Endodermal cell (in vitro differentiated cells): ENCODE data around the gene PDLIM4. TPM values are rescaled to one million over a fixed set of nuclear protein-coding genes. Genes with fewer than 3 reads are reported as not detected.

ENCODE experiments used
- DNase-seq: peaks from one replicate; pipeline ENCODE4 v3.0.0-alpha.2; 2017
- H3K27ac ChIP-seq: 2 replicates; pipeline ENCODE4 v1.5.1; 2013; ENCODE audit warnings: mild to moderate bottlenecking, low read depth, low read length, moderate library complexity
- H3K27me3 ChIP-seq: 2 replicates; pipeline ENCODE4 v1.6.1; 2013; ENCODE audit warnings: mild to moderate bottlenecking, low read length, moderate library complexity; ENCODE audit not compliant: insufficient read depth, control insufficient read depth, poor library complexity, severe bottlenecking
- H3K36me3 ChIP-seq: 2 replicates; pipeline ENCODE4 v1.7.0; 2013; ENCODE audit warnings: mild to moderate bottlenecking, low read length, moderate library complexity; ENCODE audit not compliant: control insufficient read depth, insufficient read depth
- H3K4me1 ChIP-seq: one replicate; pipeline ENCODE4 v1.7.0; 2013; ENCODE audit warnings: low read length; ENCODE audit not compliant: control insufficient read depth, insufficient read depth
- H3K4me3 ChIP-seq: 2 replicates; pipeline ENCODE4 v1.5.1; 2013; ENCODE audit warnings: mild to moderate bottlenecking, low read length, moderate library complexity
- H3K9ac ChIP-seq: 2 replicates; pipeline ENCODE4 v1.6.1; 2013; ENCODE audit warnings: mild to moderate bottlenecking, low read length, moderate library complexity; ENCODE audit not compliant: poor library complexity, severe bottlenecking; ENCODE audit errors: extremely low read depth
- H3K9me3 ChIP-seq: 2 replicates; pipeline ENCODE4 v1.6.1; 2013; ENCODE audit warnings: mild to moderate bottlenecking, low read length, moderate library complexity; ENCODE audit not compliant: control insufficient read depth
- H3K27ac Mint-ChIP-seq: 2 replicates; pipeline ENCODE4 v1.8.0; 2020; ENCODE audit warnings: mixed read lengths
- H3K27me3 Mint-ChIP-seq: 2 replicates; pipeline ENCODE4 v1.8.0; 2021; ENCODE audit warnings: mild to moderate bottlenecking, mixed read lengths; ENCODE audit not compliant: insufficient read depth
- H3K36me3 Mint-ChIP-seq: 2 replicates; pipeline ENCODE4 v1.8.0; 2020; ENCODE audit warnings: low read depth, mixed read lengths
- H3K4me1 Mint-ChIP-seq: 2 replicates; pipeline ENCODE4 v1.8.0; 2020; ENCODE audit warnings: mixed read lengths
- H3K4me3 Mint-ChIP-seq: 2 replicates; pipeline ENCODE4 v1.8.0; 2020; ENCODE audit warnings: mild to moderate bottlenecking, moderate library complexity, mixed read lengths
- H3K9me3 Mint-ChIP-seq: 2 replicates; pipeline ENCODE4 v1.8.0; 2020; ENCODE audit warnings: mild to moderate bottlenecking, mixed read lengths
- CTCF ChIP-seq: fragments of 200-600 bp; sonication (generic); conservative IDR thresholded peaks from 2 replicates; pipeline ENCODE4 v1.5.0; 2021; ENCODE audit warnings: antibody characterized with exemption, mild to moderate bottlenecking
- WGBS, 2 experiments: methylation state at CpG; one replicate each; pipeline versions ENCODE4 v1.1.5 to v1.1.7; 2013; ENCODE audit warnings: missing lambda C conversion rate in 2 of 2, mixed read lengths in 1 of 2; ENCODE audit not compliant: insufficient coverage in 1 of 2, insufficient read length in 1 of 2; 5-methylcytosine and 5-hydroxymethylcytosine counted together
- total RNA-seq, 2 donors: library from RNA; stranded (reverse); fragmentation: NEBNext Ultra II Directional in 1 of 2; extraction: Animal tissue kit (Norgen Biotek cat#: 25700) in 1 of 2; gene quantifications; 2 replicates in 1 of 2; 3 replicates in 1 of 2; pipeline ENCODE4 v1.2.1, GENCODE V29; 2021

PDLIM4 gene
- total RNA-seq, 2 donors from 2014 or later = 9.0 to 11.2 TPM

- no peaks in the 10 kb centered on the region for H3K4me1 ChIP-seq
- peaks cover 3% of the 10 kb centered on the region for H3K27me3 ChIP-seq
- Mint-ChIP-seq H3K4me3 (no peak overlapping the region), H3K27ac (no peak overlapping the region), H3K9me3 (no peaks in the 10 kb centered on the region), H3K27me3 (peaks cover 1% of the 10 kb centered on the region), H3K4me1 (no peaks in the 10 kb centered on the region), H3K36me3 (no peaks in the 10 kb centered on the region)
- DNase-seq = no peak
- no peak for TF ChIP-seq CTCF
- WGBS, 2 experiments = 91 to 100% methylated on average over 3 to 4 of the region's 4 CpGs
- no peaks in the 10 kb centered on the region for H3K36me3 ChIP-seq
- no peak overlapping the region for H3K27ac ChIP-seq
- H3K9ac ChIP-seq = no peak overlapping the region
- no peaks in the 10 kb centered on the region for H3K9me3 ChIP-seq
- no peak overlapping the region for H3K4me3 ChIP-seq
Observed at GRCh38 chr5:132237670-132238069, 19.8 kb upstream of the PDLIM4 start.

GRCh38 chr5:132238169-132238744, 19.2 kb upstream of the PDLIM4 start:
- Histone ChIP-seq H3K4me3 (no peak overlapping the region), H3K27me3 (no peaks in the 10 kb centered on the region), H3K4me1 (no peaks in the 10 kb centered on the region), H3K27ac (no peak overlapping the region), H3K9ac (no peak overlapping the region), H3K9me3 (no peaks in the 10 kb centered on the region), H3K36me3 (no peaks in the 10 kb centered on the region)
- Mint-ChIP-seq H3K4me3 (no peak overlapping the region), H3K9me3 (peaks cover 4% of the 10 kb centered on the region), H3K27me3 (peaks cover 3% of the 10 kb centered on the region), H3K4me1 (no peaks in the 10 kb centered on the region), H3K36me3 (no peaks in the 10 kb centered on the region), H3K27ac (no peak overlapping the region)
- peak; percentile 95 for DNase-seq
- peak; percentile 82 for TF ChIP-seq CTCF
- 33 to 50% methylated on average over 1 of the region's 1 CpG for WGBS, 2 experiments

GRCh38 chr5:132238901-132239500, 18.5 kb upstream of the PDLIM4 start:
- no peaks in the 10 kb centered on the region for H3K27me3 ChIP-seq
- no peaks in the 10 kb centered on the region for H3K9me3 ChIP-seq
- TF ChIP-seq CTCF = no peak
- no peaks in the 10 kb centered on the region for H3K4me1 Mint-ChIP-seq
- no peaks in the 10 kb centered on the region for H3K36me3 ChIP-seq
- no peaks in the 10 kb centered on the region for H3K4me1 ChIP-seq
- no peak overlapping the region for H3K9ac ChIP-seq
- H3K27ac ChIP-seq = no peak overlapping the region
- H3K27me3 Mint-ChIP-seq = peaks cover 3% of the 10 kb centered on the region
- H3K9me3 Mint-ChIP-seq = peaks cover 9% of the 10 kb centered on the region
- WGBS, 2 experiments = 94% methylated on average over 1 of the region's 1 CpG; no CpG with 5 or more reads in 1 of the 2 experiments
- H3K4me3 ChIP-seq = no peak overlapping the region
- no peak overlapping the region for H3K4me3 Mint-ChIP-seq
- H3K36me3 Mint-ChIP-seq = no peaks in the 10 kb centered on the region
- peak; percentile 21 for DNase-seq
- H3K27ac Mint-ChIP-seq = no peak overlapping the region
